HG02588 (cell line): Measurements from ENCODE around the gene C17orf78.
"Not testable (repeated sequence)": the region's sequence is repeated elsewhere in the genome, so short reads cannot be mapped to it uniquely, and the experiment has no call there.

Source experiments
- ATAC-seq: cut with Tn5 transposase; IDR thresholded peaks from one replicate; pipeline ENCODE4 v1.9.1; 2021; ENCODE audit warnings: mild to moderate bottlenecking, moderate library complexity; ENCODE audit not compliant: unreplicated experiment

C17orf78 gene

GRCh38 chr17:37385474-37385990 lies 9.7 kb downstream of the C17orf78 start:
- ATAC-seq: no peak

- ATAC-seq: no peak
Measured at GRCh38 chr17:37386462-37386861, 10.7 kb downstream of the C17orf78 start.

- no peak for ATAC-seq
Measured at GRCh38 chr17:37388266-37388665, 12.5 kb downstream of the C17orf78 start.

- ATAC-seq: no peak
Measured at GRCh38 chr17:37389160-37389559, 13.4 kb downstream of the C17orf78 start.

GRCh38 chr17:37391146-37391545 lies 15.4 kb downstream of the C17orf78 start:
- ATAC-seq: no peak

- ATAC-seq: no peak
Measured at GRCh38 chr17:37392024-37392590, 16.3 kb downstream of the C17orf78 start.

- ATAC-seq: no peak
Measured at GRCh38 chr17:37393352-37393751, 17.6 kb downstream of the C17orf78 start.

- ATAC-seq: no peak
Measured at GRCh38 chr17:37399265-37399803, 23.5 kb downstream of the C17orf78 start.

- no peak for ATAC-seq
Measured at GRCh38 chr17:37400505-37400904, 24.7 kb downstream of the C17orf78 start.

GRCh38 chr17:37405522-37405921 lies 29.7 kb downstream of the C17orf78 start:
- not testable (repeated sequence) for ATAC-seq

GRCh38 chr17:37405955-37406634 lies 30.3 kb downstream of the C17orf78 start:
- ATAC-seq: peak; percentile 27

- peak; percentile 76 for ATAC-seq
Measured at GRCh38 chr17:37406635-37407461, 31.1 kb downstream of the C17orf78 start, which contains the start of the genes ACACA and TADA2A. ACACA (minus strand) TSS chr17:37406836; CDS start chr17:37406299, 537 bp downstream. TADA2A (plus strand) TSS chr17:37406886; CDS start chr17:37411366, 4,480 bp downstream.

- ATAC-seq: not testable (repeated sequence)
Measured at GRCh38 chr17:37408145-37408479, 32.3 kb downstream of the C17orf78 start.

GRCh38 chr17:37410357-37410756 lies 34.6 kb downstream of the C17orf78 start:
- ATAC-seq: no peak

- no peak for ATAC-seq
Measured at GRCh38 chr17:37413875-37414519, 38.2 kb downstream of the C17orf78 start.

- no peak for ATAC-seq
Measured at GRCh38 chr17:37417852-37418251, 42.1 kb downstream of the C17orf78 start.

GRCh38 chr17:37422971-37423625 lies 47.3 kb downstream of the C17orf78 start:
- ATAC-seq: no peak

- ATAC-seq: no peak
Measured at GRCh38 chr17:37425268-37425667, 49.5 kb downstream of the C17orf78 start.

- no peak for ATAC-seq
Measured at GRCh38 chr17:37429039-37429438, 53.3 kb downstream of the C17orf78 start.

- no peak for ATAC-seq
Measured at GRCh38 chr17:37429453-37429852, 53.7 kb downstream of the C17orf78 start.
